GM23338 (cell line): ENCODE data around the gene ACVR1C.

Source experiments
- CTCF ChIP-seq, 2 experiments: fragments of 200-600 bp in 1 of 2; sonication (generic) in 1 of 2; conservative IDR thresholded peaks; 2 replicates each; pipeline versions ENCODE4 v1.5.1 to v1.6.1; 2016 to 2017; ENCODE audit warnings: antibody characterized with exemption in 2 of 2, low read depth in 2 of 2, mild to moderate bottlenecking in 2 of 2, moderate library complexity in 1 of 2
- EZH2 ChIP-seq: fragments of 200-600 bp; sonication (generic); IDR thresholded peaks from one replicate; pipeline ENCODE4 v1.8.0; 2017; ENCODE audit warnings: antibody characterized with exemption, mild to moderate bottlenecking, low read depth; ENCODE audit not compliant: unreplicated experiment
- POLR2AphosphoS5 ChIP-seq: IDR thresholded peaks from 2 replicates; pipeline ENCODE4 v1.6.1; 2016; ENCODE audit warnings: antibody characterized with exemption, low read depth
- REST ChIP-seq: IDR thresholded peaks from one replicate; pipeline ENCODE4 v1.6.1; 2018; ENCODE audit warnings: antibody characterized with exemption; ENCODE audit not compliant: unreplicated experiment
- ZNF114 ChIP-seq: fragments of 250-450 bp; sonication (Bioruptor Pico); IDR thresholded peaks from 2 replicates; pipeline ENCODE4 v1.5.0; 2020; ENCODE audit warnings: mild to moderate bottlenecking, moderate library complexity

GRCh38 chr2:157627594-157628476 lies 829 bp downstream of the ACVR1C start:
- TF ChIP-seq CTCF (conservative IDR thresholded peaks at IDR 0.05; ENCODE audit: low read depth in 2 of 2) (no peak), EZH2 (peak; percentile 51), POLR2AphosphoS5 (no peak), ZNF114 (no peak), REST (no peak)
